NCI-H2171 treated with DMSO at 0.1 percent for 48 hours (cell line): ENCODE measurements around the gene PRKCZ.
"Not testable (repeated sequence)": the region's sequence is repeated elsewhere in the genome, so short reads cannot be mapped to it uniquely, and the experiment has no call there.

ENCODE experiments used
- DNase-seq: peaks from one replicate; lab custom pipeline; 2025; lab: John Stamatoyannopoulos, UW

The PRKCZ gene

GRCh38 chr1:2085080-2085479, 34.9 kb downstream of the PRKCZ start:
- DNase-seq: no peak

GRCh38 chr1:2086446-2087078, 36.4 kb downstream of the PRKCZ start:
- no peak for DNase-seq

- DNase-seq: no peak
Observed at GRCh38 chr1:2087766-2088165, 37.6 kb downstream of the PRKCZ start.

GRCh38 chr1:2088458-2088857, 38.2 kb downstream of the PRKCZ start:
- DNase-seq: no peak

- DNase-seq: no peak
Observed at GRCh38 chr1:2089051-2089450, 38.8 kb downstream of the PRKCZ start.

- DNase-seq: no peak
Observed at GRCh38 chr1:2090216-2090890, 40.1 kb downstream of the PRKCZ start.

GRCh38 chr1:2091611-2092604, 41.7 kb downstream of the PRKCZ start:
- no peak for DNase-seq

- DNase-seq: no peak
Observed at GRCh38 chr1:2093055-2093454, 42.8 kb downstream of the PRKCZ start.

- no peak for DNase-seq
Observed at GRCh38 chr1:2093636-2094035, 43.4 kb downstream of the PRKCZ start.

- not testable (repeated sequence) for DNase-seq
Observed at GRCh38 chr1:2094269-2095158, 44.3 kb downstream of the PRKCZ start.

- DNase-seq: no peak
Observed at GRCh38 chr1:2095394-2095793, 45.2 kb downstream of the PRKCZ start.

- peak; percentile 68 for DNase-seq
Observed at GRCh38 chr1:2095981-2096736, 45.9 kb downstream of the PRKCZ start.

GRCh38 chr1:2097386-2098300, 47.4 kb downstream of the PRKCZ start:
- no peak for DNase-seq

- DNase-seq: no peak
Observed at GRCh38 chr1:2098301-2098698, 48.1 kb downstream of the PRKCZ start.

- no peak for DNase-seq
Observed at GRCh38 chr1:2098839-2099785, 48.9 kb downstream of the PRKCZ start.

- DNase-seq: peak; percentile 72
Observed at GRCh38 chr1:2099886-2100779, 49.9 kb downstream of the PRKCZ start.

GRCh38 chr1:2100780-2101108, 50.5 kb downstream of the PRKCZ start:
- DNase-seq: peak; percentile 48

- no peak for DNase-seq
Observed at GRCh38 chr1:2101531-2101930, 51.3 kb downstream of the PRKCZ start.
